ENCODE data around the gene CCDC90B.

CCDC90B gene

DNA sequence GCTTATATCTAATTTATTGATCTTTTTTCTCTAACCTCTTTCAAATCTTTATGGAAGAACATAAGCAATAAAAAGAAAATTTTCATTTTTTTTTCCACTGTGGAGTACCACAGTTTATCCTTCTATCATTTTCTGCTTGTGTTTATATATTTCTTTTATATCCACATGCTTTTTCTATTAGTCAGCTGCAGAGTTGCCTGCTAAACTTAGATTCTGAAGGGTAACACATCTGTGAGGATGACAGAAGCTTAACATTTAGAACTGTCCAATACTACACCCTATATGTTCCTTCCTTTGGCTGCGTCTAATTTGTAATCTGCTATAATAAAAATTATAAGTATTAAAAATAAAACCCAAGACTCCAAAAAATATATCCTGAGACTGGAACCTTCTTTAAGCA lies 20.8 kb downstream of the CCDC90B start:
- DNase-seq (ENCODE audit: insufficient read length, low spot score) (no peak), FAIRE-seq (no peak)
- TF ChIP-seq POU2F2 (IDR thresholded peaks at IDR 0.05; ENCODE audit: low read depth, low read length) (no peak), PAX5 (IDR thresholded peaks at IDR 0.05; ENCODE audit: insufficient read depth, low read length, severe bottlenecking) (no peak), SPI1 (IDR thresholded peaks at IDR 0.05; ENCODE audit: low read depth, low read length) (no peak), POLR2AphosphoS5 (IDR thresholded peaks at IDR 0.05; ENCODE audit: low read depth, low read length) (no peak), TAF1 (IDR thresholded peaks at IDR 0.05; ENCODE audit: low read depth, low read length) (no peak), POLR2A (IDR thresholded peaks at IDR 0.05; ENCODE audit: low read depth, low read length) (no peak)

GRCh38 chr11:83259559-83259958 lies 26.6 kb downstream of the CCDC90B start:
- DNase-seq (ENCODE audit: insufficient read length, low spot score) (no peak), FAIRE-seq (no peak)
- TF ChIP-seq POU2F2 (IDR thresholded peaks at IDR 0.05; ENCODE audit: low read depth, low read length) (no peak), TAF1 (IDR thresholded peaks at IDR 0.05; ENCODE audit: low read depth, low read length) (no peak), SPI1 (IDR thresholded peaks at IDR 0.05; ENCODE audit: low read depth, low read length) (no peak), PAX5 (IDR thresholded peaks at IDR 0.05; ENCODE audit: insufficient read depth, low read length, severe bottlenecking) (no peak), POLR2AphosphoS5 (IDR thresholded peaks at IDR 0.05; ENCODE audit: low read depth, low read length) (no peak), POLR2A (IDR thresholded peaks at IDR 0.05; ENCODE audit: low read depth, low read length) (no peak)

- DNase-seq (ENCODE audit: insufficient read length, low spot score) (no peak), FAIRE-seq (no peak)
- TF ChIP-seq POLR2AphosphoS5 (IDR thresholded peaks at IDR 0.05; ENCODE audit: low read depth, low read length) (no peak), TAF1 (IDR thresholded peaks at IDR 0.05; ENCODE audit: low read depth, low read length) (no peak), POLR2A (IDR thresholded peaks at IDR 0.05; ENCODE audit: low read depth, low read length) (no peak), PAX5 (IDR thresholded peaks at IDR 0.05; ENCODE audit: insufficient read depth, low read length, severe bottlenecking) (no peak), POU2F2 (IDR thresholded peaks at IDR 0.05; ENCODE audit: low read depth, low read length) (no peak)
These were observed 28.4 kb downstream of the CCDC90B start for GRCh38 chr11:83257761-83258168.

GRCh38 chr11:83256602-83257340 lies 29.4 kb downstream of the CCDC90B start:
- DNase-seq (ENCODE audit: insufficient read length, low spot score): no peak
- no peak for FAIRE-seq
- TF ChIP-seq SPI1 (IDR thresholded peaks at IDR 0.05; ENCODE audit: low read depth, low read length) (no peak), POLR2A (IDR thresholded peaks at IDR 0.05; ENCODE audit: low read depth, low read length) (no peak), PAX5 (IDR thresholded peaks at IDR 0.05; ENCODE audit: insufficient read depth, low read length, severe bottlenecking) (no peak), POU2F2 (IDR thresholded peaks at IDR 0.05; ENCODE audit: low read depth, low read length) (no peak), TAF1 (IDR thresholded peaks at IDR 0.05; ENCODE audit: low read depth, low read length) (no peak), POLR2AphosphoS5 (IDR thresholded peaks at IDR 0.05; ENCODE audit: low read depth, low read length) (no peak)

GRCh38 chr11:83255366-83255765 lies 30.8 kb downstream of the CCDC90B start:
- TF ChIP-seq TAF1 (IDR thresholded peaks at IDR 0.05; ENCODE audit: low read depth, low read length) (no peak), SPI1 (IDR thresholded peaks at IDR 0.05; ENCODE audit: low read depth, low read length) (no peak), PAX5 (IDR thresholded peaks at IDR 0.05; ENCODE audit: insufficient read depth, low read length, severe bottlenecking) (no peak), POU2F2 (IDR thresholded peaks at IDR 0.05; ENCODE audit: low read depth, low read length) (no peak), POLR2AphosphoS5 (IDR thresholded peaks at IDR 0.05; ENCODE audit: low read depth, low read length) (no peak), POLR2A (IDR thresholded peaks at IDR 0.05; ENCODE audit: low read depth, low read length) (no peak)
- DNase-seq (ENCODE audit: insufficient read length, low spot score) (no peak), FAIRE-seq (no peak)

GRCh38 chr11:83252941-83253340 lies 33.2 kb downstream of the CCDC90B start:
- no peak for FAIRE-seq
- no peak for TF ChIP-seq POLR2AphosphoS5 (IDR thresholded peaks at IDR 0.05; ENCODE audit: low read depth, low read length)
- no peak for TF ChIP-seq SPI1 (IDR thresholded peaks at IDR 0.05; ENCODE audit: low read depth, low read length)
- TF ChIP-seq POLR2A (IDR thresholded peaks at IDR 0.05; ENCODE audit: low read depth, low read length): no peak
- TF ChIP-seq PAX5 (IDR thresholded peaks at IDR 0.05; ENCODE audit: insufficient read depth, low read length, severe bottlenecking): no peak
- no peak for TF ChIP-seq POU2F2 (IDR thresholded peaks at IDR 0.05; ENCODE audit: low read depth, low read length)
- no peak for TF ChIP-seq TAF1 (IDR thresholded peaks at IDR 0.05; ENCODE audit: low read depth, low read length)

DNA sequence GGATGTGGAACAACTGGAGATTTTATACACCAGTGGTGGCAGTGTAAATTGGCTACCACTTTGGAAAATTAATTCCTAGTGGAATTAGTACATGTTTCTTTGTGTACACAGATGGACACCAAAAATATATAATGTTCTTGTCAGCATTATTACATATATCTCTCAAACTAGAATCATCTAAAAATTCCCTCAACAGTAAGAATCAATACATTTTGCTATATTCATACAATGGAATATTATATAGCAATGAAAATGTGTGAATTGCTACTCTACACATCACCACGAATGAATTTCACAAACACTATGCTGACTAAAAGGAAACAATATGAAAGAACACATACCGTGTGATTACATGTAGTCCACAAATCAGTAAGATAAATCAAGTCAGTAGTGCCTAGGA lies 33.9 kb downstream of the CCDC90B start:
- no peak for TF ChIP-seq SPI1 (IDR thresholded peaks at IDR 0.05; ENCODE audit: low read depth, low read length)
- TF ChIP-seq POU2F2 (IDR thresholded peaks at IDR 0.05; ENCODE audit: low read depth, low read length): no peak
- no peak for TF ChIP-seq PAX5 (IDR thresholded peaks at IDR 0.05; ENCODE audit: insufficient read depth, low read length, severe bottlenecking)
- no peak for TF ChIP-seq POLR2A (IDR thresholded peaks at IDR 0.05; ENCODE audit: low read depth, low read length)
- TF ChIP-seq TAF1 (IDR thresholded peaks at IDR 0.05; ENCODE audit: low read depth, low read length): no peak
- no peak for DNase-seq (ENCODE audit: insufficient read length, low spot score)
- FAIRE-seq: no peak

More at GRCh38 chr11:83252941-83253340, 33.2 kb downstream of the CCDC90B start:
- DNase-seq (ENCODE audit: insufficient read length, low spot score): no peak

DNA sequence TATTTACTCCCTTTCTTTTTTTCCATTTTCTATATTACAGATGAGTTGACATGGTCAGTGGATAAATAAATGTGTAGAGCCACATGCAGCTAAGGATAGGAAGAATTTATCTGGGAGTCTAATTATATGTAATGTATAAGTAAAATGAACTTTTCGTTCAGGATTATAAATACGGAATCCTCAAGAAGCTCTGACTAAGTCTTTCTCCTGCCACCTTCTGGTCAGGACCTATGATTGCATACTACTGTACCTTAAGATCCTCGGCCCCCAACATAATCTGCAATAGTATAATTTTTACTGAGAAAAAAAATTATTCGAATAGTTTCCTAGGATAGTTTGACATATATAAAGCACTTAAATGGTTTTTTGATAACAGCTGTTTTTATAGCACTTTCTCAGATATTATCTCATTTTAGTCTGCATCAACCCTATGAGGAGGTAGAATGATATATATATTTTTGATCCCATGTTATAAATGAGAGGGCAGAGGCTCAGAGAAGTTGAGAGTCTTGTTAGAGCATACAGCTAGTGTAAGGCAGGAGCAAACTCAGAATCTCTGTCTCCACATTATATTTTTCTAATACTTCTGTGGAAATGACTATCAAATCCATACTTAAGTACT lies 36.1 kb downstream of the CCDC90B start:
- FAIRE-seq: peak; percentile 47
- DNase-seq (ENCODE audit: insufficient read length, low spot score): no peak
- TF ChIP-seq POLR2A (IDR thresholded peaks at IDR 0.05; ENCODE audit: low read depth, low read length) (no peak), SPI1 (IDR thresholded peaks at IDR 0.05; ENCODE audit: low read depth, low read length) (no peak), PAX5 (IDR thresholded peaks at IDR 0.05; ENCODE audit: insufficient read depth, low read length, severe bottlenecking) (no peak), POLR2AphosphoS5 (IDR thresholded peaks at IDR 0.05; ENCODE audit: low read depth, low read length) (no peak), TAF1 (IDR thresholded peaks at IDR 0.05; ENCODE audit: low read depth, low read length) (no peak), POU2F2 (IDR thresholded peaks at IDR 0.05; ENCODE audit: low read depth, low read length) (no peak)

- DNase-seq (ENCODE audit: insufficient read length, low spot score) (no peak), FAIRE-seq (peak; percentile 31)
- TF ChIP-seq POLR2A (IDR thresholded peaks at IDR 0.05; ENCODE audit: low read depth, low read length) (no peak), POU2F2 (IDR thresholded peaks at IDR 0.05; ENCODE audit: low read depth, low read length) (no peak)
These were observed 36.7 kb downstream of the CCDC90B start for GRCh38 chr11:83249445-83249844.
